GM19043 (cell line): ENCODE data around the gene SETD3.
A peak's percentile ranks its signal among the peaks of the same experiment; 100 is the strongest.

Experiments
- ATAC-seq: cut with Tn5 transposase; IDR thresholded peaks from one replicate; pipeline ENCODE4 v1.9.1; 2021; ENCODE audit warnings: low read depth; ENCODE audit not compliant: unreplicated experiment

SETD3 gene

GRCh38 chr14:99503848-99504453 is 23.3 kb upstream of the SETD3 start:
- no peak for ATAC-seq

GRCh38 chr14:99502989-99503421 is 22.3 kb upstream of the SETD3 start:
- ATAC-seq: no peak

GRCh38 chr14:99497894-99498293 is 17.2 kb upstream of the SETD3 start:
- no peak for ATAC-seq

- ATAC-seq: no peak
Observed at GRCh38 chr14:99497341-99497740, 16.7 kb upstream of the SETD3 start.

GRCh38 chr14:99484106-99484505 is 3.4 kb upstream of the SETD3 start:
- ATAC-seq: no peak

- no peak for ATAC-seq
Observed at GRCh38 chr14:99481745-99482099, 1.1 kb upstream of the SETD3 start.

- ATAC-seq: peak; percentile 87
Observed at GRCh38 chr14:99480917-99481744, 472 bp upstream of the SETD3 start, which contains the start of gene CCNK. CCNK (plus strand) TSS chr14:99481409; CDS start chr14:99492678, 11,269 bp downstream.

- no peak for ATAC-seq
Observed at GRCh38 chr14:99479160-99479905, 1.3 kb downstream of the SETD3 start.

- ATAC-seq: no peak
Observed at GRCh38 chr14:99478128-99478527, 2.5 kb downstream of the SETD3 start.

GRCh38 chr14:99476864-99477263 is 3.8 kb downstream of the SETD3 start:
- ATAC-seq: no peak

GRCh38 chr14:99475660-99476059 is 5.0 kb downstream of the SETD3 start:
- no peak for ATAC-seq

- no peak for ATAC-seq
Observed at GRCh38 chr14:99475179-99475578, 5.5 kb downstream of the SETD3 start.

GRCh38 chr14:99473458-99473857 is 7.2 kb downstream of the SETD3 start:
- ATAC-seq: no peak

- ATAC-seq: no peak
Observed at GRCh38 chr14:99472937-99473336, 7.7 kb downstream of the SETD3 start.

GRCh38 chr14:99471731-99472130 is 8.9 kb downstream of the SETD3 start:
- no peak for ATAC-seq

- no peak for ATAC-seq
Observed at GRCh38 chr14:99468836-99469592, 11.6 kb downstream of the SETD3 start.

- no peak for ATAC-seq
Observed at GRCh38 chr14:99468081-99468480, 12.6 kb downstream of the SETD3 start.

GRCh38 chr14:99467336-99468078 is 13.2 kb downstream of the SETD3 start:
- no peak for ATAC-seq

GRCh38 chr14:99466758-99467157 is 13.9 kb downstream of the SETD3 start:
- ATAC-seq: no peak

GRCh38 chr14:99465288-99465687 is 15.4 kb downstream of the SETD3 start:
- no peak for ATAC-seq
